ENCODE results near the gene BRD1.

The BRD1 gene

DNA sequence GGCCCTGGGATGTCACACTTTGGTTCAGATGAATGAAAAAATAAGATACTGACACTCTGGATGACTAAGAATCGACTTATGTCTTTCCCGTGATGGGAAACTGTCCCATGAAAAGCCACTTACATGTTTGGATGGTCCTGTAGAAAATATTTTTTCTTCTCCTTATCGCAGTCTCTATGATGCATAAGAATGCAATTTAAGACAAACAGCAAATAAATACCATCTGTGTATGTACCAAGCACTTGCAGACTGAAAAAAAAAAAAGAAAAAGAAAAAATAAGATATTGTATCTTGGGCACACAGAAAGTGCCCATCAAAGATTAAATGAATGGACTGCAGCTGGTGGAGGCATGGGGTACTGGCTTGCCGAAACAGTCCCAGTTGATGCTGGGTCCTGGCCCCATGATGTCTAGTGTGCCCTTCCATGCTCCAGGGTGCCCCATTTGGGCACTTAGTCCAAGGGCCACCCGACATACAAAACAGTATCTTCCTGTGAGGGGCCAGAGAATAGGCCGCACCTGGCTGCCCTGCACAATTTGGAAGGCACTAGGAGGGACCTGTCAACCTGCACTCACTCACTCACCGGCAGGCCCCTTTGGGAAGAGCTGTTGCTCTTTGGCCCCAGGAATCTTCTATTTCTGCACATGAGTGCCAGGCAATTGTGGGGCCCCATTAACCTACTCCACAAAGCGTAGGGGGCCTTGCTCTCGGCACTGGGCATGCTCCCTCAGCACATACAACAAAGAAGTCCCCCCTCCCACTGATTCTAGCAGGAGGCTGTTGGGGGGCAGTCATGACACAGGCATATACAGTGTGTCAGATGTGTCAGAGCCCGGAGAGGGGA is 23.5 kb upstream of the BRD1 start:
- Histone ChIP-seq H3K27ac (ENCODE audit: low read length) (no peak overlapping the region), H3K9ac (ENCODE audit: low read depth, low read length) (no peak overlapping the region), H3K4me3 (ENCODE audit: low read length) (no peak overlapping the region), H3K36me3 (ENCODE audit: insufficient read depth, low read depth, low read length) (no peaks in the 10 kb centered on the region), H3K4me1 (ENCODE audit: insufficient read depth, low read length) (peaks cover 7% of the 10 kb centered on the region), H3K27me3 (ENCODE audit: insufficient read depth, low read length) (peaks cover 69% of the 10 kb centered on the region), H3K9me3 (ENCODE audit: insufficient read depth, low read depth, low read length) (no peaks in the 10 kb centered on the region)

- Histone ChIP-seq H3K9ac (ENCODE audit: low read depth, low read length) (no peak overlapping the region), H3K27ac (ENCODE audit: low read length) (no peak overlapping the region), H3K27me3 (ENCODE audit: insufficient read depth, low read length) (peaks cover 79% of the 10 kb centered on the region), H3K36me3 (ENCODE audit: insufficient read depth, low read depth, low read length) (no peaks in the 10 kb centered on the region), H3K4me3 (ENCODE audit: low read length) (peak overlapping the region; percentile 46; the same call in 1 of the 2 replicates), H3K9me3 (ENCODE audit: insufficient read depth, low read depth, low read length) (no peaks in the 10 kb centered on the region), H3K4me1 (ENCODE audit: insufficient read depth, low read length) (peaks cover 5% of the 10 kb centered on the region)
Observed at GRCh38 chr22:49850021-49850911, 22.6 kb upstream of the BRD1 start.

DNA sequence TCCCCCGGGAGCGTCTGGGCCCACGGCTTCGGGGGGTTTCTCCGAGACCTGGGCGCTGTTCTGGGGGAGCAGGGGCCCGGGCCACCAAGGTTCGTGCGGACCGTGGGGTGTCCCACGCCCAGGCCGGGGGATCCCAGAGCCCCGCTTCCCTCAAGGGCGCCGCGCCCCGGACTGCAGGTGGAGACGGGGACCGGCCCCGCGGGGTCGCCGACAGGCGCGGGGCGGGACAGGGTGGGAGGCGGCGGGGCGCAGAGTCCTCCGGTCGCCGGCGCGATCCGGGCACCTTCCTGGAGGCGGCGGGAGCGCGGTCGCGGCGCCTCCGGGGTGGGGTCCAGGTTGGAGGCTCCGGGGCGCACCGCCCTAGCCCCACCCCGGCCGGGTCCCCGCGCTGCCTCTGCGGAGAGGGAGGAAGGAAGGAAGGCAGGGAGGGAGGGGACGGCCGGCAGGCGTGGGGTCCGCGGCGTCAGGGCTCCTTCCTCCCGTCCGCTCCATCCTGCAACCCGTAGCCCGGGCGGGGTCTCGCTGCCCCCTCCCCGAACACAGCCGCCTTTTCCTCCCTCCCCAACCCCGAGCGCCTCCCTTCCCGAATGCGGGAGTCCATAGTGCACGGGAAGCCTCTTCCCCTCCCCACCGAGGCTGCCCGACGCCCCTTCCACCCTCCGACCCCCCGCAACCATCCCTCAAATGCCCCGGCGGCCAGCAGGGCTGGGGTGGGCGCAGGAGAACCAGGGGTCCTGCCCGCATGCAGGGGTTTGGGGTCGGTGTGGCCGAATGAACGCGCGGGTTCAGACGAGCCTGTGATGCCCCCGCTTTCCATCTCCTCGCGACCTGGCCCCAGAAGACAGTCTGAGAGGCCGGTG is 21.7 kb upstream of the BRD1 start:
- Histone ChIP-seq H3K9ac (ENCODE audit: low read depth, low read length) (no peak overlapping the region), H3K4me3 (ENCODE audit: low read length) (peak overlapping the region; percentile 46; the same call in 1 of the 2 replicates)

GRCh38 chr22:49848690-49849160 is 21.1 kb upstream of the BRD1 start:
- H3K4me1 ChIP-seq (ENCODE audit: insufficient read depth, low read length) = no peaks in the 10 kb centered on the region
- H3K9ac ChIP-seq (ENCODE audit: low read depth, low read length) = no peak overlapping the region
- H3K27me3 ChIP-seq (ENCODE audit: insufficient read depth, low read length) = peaks cover 92% of the 10 kb centered on the region
- H3K36me3 ChIP-seq (ENCODE audit: insufficient read depth, low read depth, low read length) = no peaks in the 10 kb centered on the region
- no peaks in the 10 kb centered on the region for H3K9me3 ChIP-seq (ENCODE audit: insufficient read depth, low read depth, low read length)
- H3K4me3 ChIP-seq (ENCODE audit: low read length) = peak overlapping the region; percentile 46; the same call in 1 of the 2 replicates
- no peak overlapping the region for H3K27ac ChIP-seq (ENCODE audit: low read length)

More for the DNA sequence above, 21.7 kb upstream of the BRD1 start:
- peaks cover 87% of the 10 kb centered on the region for H3K27me3 ChIP-seq (ENCODE audit: insufficient read depth, low read length)
- H3K4me1 ChIP-seq (ENCODE audit: insufficient read depth, low read length) = no peaks in the 10 kb centered on the region
- no peaks in the 10 kb centered on the region for H3K36me3 ChIP-seq (ENCODE audit: insufficient read depth, low read depth, low read length)
- H3K9me3 ChIP-seq (ENCODE audit: insufficient read depth, low read depth, low read length) = no peaks in the 10 kb centered on the region
- H3K27ac ChIP-seq (ENCODE audit: low read length) = no peak overlapping the region

GRCh38 chr22:49847751-49848689 is 20.3 kb upstream of the BRD1 start:
- Histone ChIP-seq H3K36me3 (ENCODE audit: insufficient read depth, low read depth, low read length) (no peaks in the 10 kb centered on the region), H3K4me1 (ENCODE audit: insufficient read depth, low read length) (no peaks in the 10 kb centered on the region), H3K27me3 (ENCODE audit: insufficient read depth, low read length) (peaks cover 91% of the 10 kb centered on the region), H3K9ac (ENCODE audit: low read depth, low read length) (no peak overlapping the region), H3K27ac (ENCODE audit: low read length) (no peak overlapping the region), H3K4me3 (ENCODE audit: low read length) (peak overlapping the region; percentile 46; the same call in 1 of the 2 replicates), H3K9me3 (ENCODE audit: insufficient read depth, low read depth, low read length) (no peaks in the 10 kb centered on the region)

DNA sequence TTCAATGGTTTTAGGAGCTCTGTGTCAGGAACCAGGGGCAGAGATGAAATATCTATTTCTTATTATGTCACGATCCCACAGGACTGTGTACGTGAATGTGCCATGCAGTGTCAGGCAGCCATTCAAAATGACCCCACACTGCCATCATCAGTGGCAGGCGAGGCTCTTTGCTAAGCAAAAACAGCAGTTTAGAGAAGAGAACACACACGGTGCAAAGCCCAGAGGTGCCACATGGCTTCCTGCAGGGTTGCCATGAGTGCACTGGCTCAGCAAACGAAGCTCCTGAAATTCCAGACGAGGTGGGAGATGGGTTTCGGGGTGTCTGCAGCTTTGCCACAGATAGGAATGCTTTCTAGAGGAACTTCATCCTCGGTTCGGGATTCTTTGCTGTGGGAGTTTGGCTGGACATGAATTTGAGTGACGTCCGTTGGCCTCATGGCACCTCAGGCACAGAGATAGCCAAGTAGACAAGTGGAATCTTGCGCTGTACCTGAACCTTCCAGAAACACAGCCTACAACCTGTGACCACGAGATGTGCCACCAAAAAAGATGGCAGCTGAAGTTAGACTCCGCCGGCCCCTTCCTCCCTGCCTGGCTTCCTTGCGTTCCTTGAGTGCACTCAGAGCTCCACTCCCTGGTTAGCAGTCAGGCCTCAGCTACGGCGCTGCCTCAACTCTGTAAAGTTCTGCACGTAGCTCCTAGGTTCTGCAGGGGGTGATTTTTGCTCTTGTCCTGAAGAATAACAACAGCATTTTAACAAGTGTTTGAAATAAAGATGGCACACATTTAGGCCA is 18.2 kb upstream of the BRD1 start:
- no peaks in the 10 kb centered on the region for H3K36me3 ChIP-seq (ENCODE audit: insufficient read depth, low read depth, low read length)
- H3K4me3 ChIP-seq (ENCODE audit: low read length) = no peak overlapping the region
- H3K4me1 ChIP-seq (ENCODE audit: insufficient read depth, low read length) = no peaks in the 10 kb centered on the region
- peaks cover 70% of the 10 kb centered on the region for H3K27me3 ChIP-seq (ENCODE audit: insufficient read depth, low read length)
- no peak overlapping the region for H3K9ac ChIP-seq (ENCODE audit: low read depth, low read length)
- no peak overlapping the region for H3K27ac ChIP-seq (ENCODE audit: low read length)
- no peaks in the 10 kb centered on the region for H3K9me3 ChIP-seq (ENCODE audit: insufficient read depth, low read depth, low read length)

- no peaks in the 10 kb centered on the region for H3K4me1 ChIP-seq (ENCODE audit: insufficient read depth, low read length)
- H3K27me3 ChIP-seq (ENCODE audit: insufficient read depth, low read length) = peaks cover 64% of the 10 kb centered on the region
- no peak overlapping the region for H3K9ac ChIP-seq (ENCODE audit: low read depth, low read length)
- no peaks in the 10 kb centered on the region for H3K36me3 ChIP-seq (ENCODE audit: insufficient read depth, low read depth, low read length)
- no peaks in the 10 kb centered on the region for H3K9me3 ChIP-seq (ENCODE audit: insufficient read depth, low read depth, low read length)
- no peak overlapping the region for H3K27ac ChIP-seq (ENCODE audit: low read length)
- H3K4me3 ChIP-seq (ENCODE audit: low read length) = no peak overlapping the region
Observed at GRCh38 chr22:49845241-49845640, 17.6 kb upstream of the BRD1 start.

DNA sequence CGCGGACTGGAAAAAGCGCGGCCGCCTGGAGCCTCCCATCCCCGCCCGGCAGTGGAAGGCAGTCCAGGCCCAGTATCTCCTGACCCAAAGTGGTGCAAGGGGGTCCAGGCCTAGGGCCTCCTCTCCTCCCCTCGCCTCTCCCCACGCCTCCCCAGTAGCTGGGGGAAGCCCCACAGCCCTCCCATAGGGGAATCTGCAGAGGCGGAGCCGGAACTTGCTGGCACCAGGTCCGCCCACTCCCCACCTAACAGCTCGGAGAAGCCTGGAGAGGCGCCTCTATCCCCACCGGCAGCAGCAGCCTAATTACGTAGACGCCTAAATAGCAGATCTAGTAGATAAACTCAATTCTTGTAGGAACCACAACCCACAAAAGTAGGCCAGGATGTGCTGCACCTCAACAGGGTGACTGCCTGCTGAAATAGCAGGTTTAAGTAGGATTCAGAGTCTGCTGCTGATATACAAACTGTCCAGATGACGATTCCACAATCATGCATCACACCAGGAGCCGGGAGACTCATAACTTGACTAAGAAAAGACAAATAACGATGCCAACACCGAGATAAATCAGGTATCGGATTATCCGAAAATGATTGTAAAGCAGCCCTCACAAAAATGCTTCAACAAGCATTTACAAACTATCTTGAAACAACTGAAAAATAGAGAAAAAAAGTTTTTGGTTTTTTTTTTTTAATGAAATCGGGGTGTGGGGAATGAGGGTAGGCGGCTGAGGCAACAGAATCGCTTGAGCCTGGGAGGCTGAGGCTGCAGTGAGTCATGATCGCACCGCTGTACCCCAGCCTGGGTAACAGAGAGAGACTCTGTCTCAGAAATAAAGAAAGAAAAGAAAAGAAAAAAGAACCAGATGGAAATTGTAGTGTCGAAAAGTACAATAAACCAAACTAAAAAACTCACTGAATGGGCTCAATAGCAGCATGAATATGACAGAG is 11.4 kb upstream of the BRD1 start:
- Histone ChIP-seq H3K4me3 (ENCODE audit: low read length) (peak overlapping the region; percentile 45; the same call in 1 of the 2 replicates), H3K9ac (ENCODE audit: low read depth, low read length) (peak overlapping the region; percentile 71; the same call in 1 of the 2 replicates), H3K4me1 (ENCODE audit: insufficient read depth, low read length) (peaks cover 4% of the 10 kb centered on the region; the same call in 1 of the 2 replicates), H3K27me3 (ENCODE audit: insufficient read depth, low read length) (peaks cover 3% of the 10 kb centered on the region), H3K36me3 (ENCODE audit: insufficient read depth, low read depth, low read length) (no peaks in the 10 kb centered on the region), H3K9me3 (ENCODE audit: insufficient read depth, low read depth, low read length) (no peaks in the 10 kb centered on the region), H3K27ac (ENCODE audit: low read length) (no peak overlapping the region)

- Histone ChIP-seq H3K4me3 (ENCODE audit: low read length) (no peak overlapping the region), H3K27ac (ENCODE audit: low read length) (no peak overlapping the region), H3K4me1 (ENCODE audit: insufficient read depth, low read length) (no peaks in the 10 kb centered on the region), H3K9ac (ENCODE audit: low read depth, low read length) (no peak overlapping the region), H3K27me3 (ENCODE audit: insufficient read depth, low read length) (no peaks in the 10 kb centered on the region), H3K9me3 (ENCODE audit: insufficient read depth, low read depth, low read length) (peaks cover 21% of the 10 kb centered on the region), H3K36me3 (ENCODE audit: insufficient read depth, low read depth, low read length) (no peaks in the 10 kb centered on the region)
Observed at GRCh38 chr22:49833340-49834007, 5.8 kb upstream of the BRD1 start.

All from iPS-20b (cell line).